Gastrocnemius medialis (tissue), 4 donors: ENCODE data around the gene LSG1.

Experiments used
- CTCF ChIP-seq, 5 experiments: fragments of 450-650 bp in 3 of 5; fragments of 200-600 bp in 2 of 5; sonication (generic) in 2 of 5; IDR thresholded peaks in 4 of 5; conservative IDR thresholded peaks in 1 of 5; 1 replicate in 4 of 5; 2 replicates in 1 of 5; pipeline ENCODE4 v1.5.1; 2016 to 2019; ENCODE audit warnings: antibody characterized with exemption in 5 of 5, mild to moderate bottlenecking in 3 of 5, moderate library complexity in 3 of 5
- POLR2A ChIP-seq, 2 donors: fragments of 450-650 bp; IDR thresholded peaks; one replicate each; pipeline ENCODE4 v1.6.1; 2017; ENCODE audit warnings: antibody characterized with exemption in 2 of 2, mild to moderate bottlenecking in 2 of 2, moderate library complexity in 2 of 2

- TF ChIP-seq CTCF (IDR thresholded peaks at IDR 0.05 in 4 of 5, conservative IDR thresholded peaks at IDR 0.05 in 1 of 5) (no peak), POLR2A (IDR thresholded peaks at IDR 0.05) (no peak)
Measured at GRCh38 chr3:194622621-194623340, 49.2 kb downstream of the LSG1 start.
